DND-41 (cell line): Measurements from ENCODE around the gene PCDHGB6.
A peak's percentile ranks its signal among the peaks of the same experiment; 100 is the strongest.

ENCODE experiments used
- ATAC-seq: fragments of 200-7000 bp; cut with Tn5 transposase; 3 replicates; pipeline ENCODE4 v1.9.1; 2021; ENCODE audit warnings: low read depth; ENCODE audit not compliant: insufficient read depth
- DNase-seq: peaks from one replicate; pipeline ENCODE4 v3.0.0-alpha.2; 2020
- H2AFZ ChIP-seq: 2 replicates; pipeline ENCODE4 v1.6.0; 2012; ENCODE audit warnings: low read depth, low read length
- H3K27ac ChIP-seq: 2 replicates; pipeline ENCODE4 v1.5.1; 2012; ENCODE audit warnings: low read length, inconsistent platforms
- H3K27me3 ChIP-seq: fragments of 200-600 bp; sonication (generic); 2 replicates; pipeline ENCODE4 v1.6.0; 2012; ENCODE audit warnings: low read length, mild to moderate bottlenecking, inconsistent platforms; ENCODE audit not compliant: insufficient read depth, poor library complexity
- H3K36me3 ChIP-seq: 2 replicates; pipeline ENCODE4 v1.5.1; 2012; ENCODE audit warnings: low read length, inconsistent platforms; ENCODE audit not compliant: insufficient read depth
- H3K4me1 ChIP-seq: 2 replicates; pipeline ENCODE4 v1.5.1; 2012; ENCODE audit warnings: mild to moderate bottlenecking, low read length; ENCODE audit not compliant: insufficient read depth
- H3K4me2 ChIP-seq: 2 replicates; pipeline ENCODE4 v1.6.0; 2012; ENCODE audit warnings: mild to moderate bottlenecking, moderate library complexity, low read length, inconsistent platforms; ENCODE audit not compliant: insufficient read depth
- H3K4me3 ChIP-seq, 2 experiments: fragments of 200-600 bp in 1 of 2; shearing (Covaris generic) in 1 of 2; 2 replicates each; pipeline ENCODE4 v1.5.1; 2012 to 2016; ENCODE audit warnings: inconsistent platforms in 2 of 2, low read length in 2 of 2, mild to moderate bottlenecking in 2 of 2, low read depth in 1 of 2, moderate library complexity in 1 of 2
- H3K79me2 ChIP-seq: 2 replicates; pipeline ENCODE4 v1.6.0; 2012; ENCODE audit warnings: low read length, inconsistent platforms; ENCODE audit not compliant: insufficient read depth
- H3K9ac ChIP-seq: 2 replicates; pipeline ENCODE4 v1.6.0; 2012; ENCODE audit warnings: low read depth, mild to moderate bottlenecking, inconsistent platforms, low read length, moderate library complexity
- H3K9me3 ChIP-seq: 2 replicates; pipeline ENCODE4 v1.5.1; 2012; ENCODE audit warnings: low read length, moderate library complexity, mild to moderate bottlenecking, inconsistent platforms; ENCODE audit not compliant: insufficient read depth, severe bottlenecking
- H4K20me1 ChIP-seq: 2 replicates; pipeline ENCODE4 v1.6.0; 2012; ENCODE audit warnings: low read length; ENCODE audit not compliant: insufficient read depth
- EZH2 ChIP-seq: IDR thresholded peaks from 3 replicates; pipeline ENCODE4 v1.6.1; 2012; ENCODE audit warnings: borderline replicate concordance, low read depth, mild to moderate bottlenecking, moderate library complexity, low read length, inconsistent platforms; ENCODE audit not compliant: severe bottlenecking
- TF ChIP-seq, protein P1 (sequence below): IDR thresholded peaks from 2 replicates; pipeline ENCODE4 v1.5.1; 2012; ENCODE audit warnings: borderline replicate concordance, low read length, moderate library complexity, mild to moderate bottlenecking; ENCODE audit not compliant: poor library complexity, severe bottlenecking; ENCODE audit errors: extremely low read depth

Gene PCDHGB6

DNA sequence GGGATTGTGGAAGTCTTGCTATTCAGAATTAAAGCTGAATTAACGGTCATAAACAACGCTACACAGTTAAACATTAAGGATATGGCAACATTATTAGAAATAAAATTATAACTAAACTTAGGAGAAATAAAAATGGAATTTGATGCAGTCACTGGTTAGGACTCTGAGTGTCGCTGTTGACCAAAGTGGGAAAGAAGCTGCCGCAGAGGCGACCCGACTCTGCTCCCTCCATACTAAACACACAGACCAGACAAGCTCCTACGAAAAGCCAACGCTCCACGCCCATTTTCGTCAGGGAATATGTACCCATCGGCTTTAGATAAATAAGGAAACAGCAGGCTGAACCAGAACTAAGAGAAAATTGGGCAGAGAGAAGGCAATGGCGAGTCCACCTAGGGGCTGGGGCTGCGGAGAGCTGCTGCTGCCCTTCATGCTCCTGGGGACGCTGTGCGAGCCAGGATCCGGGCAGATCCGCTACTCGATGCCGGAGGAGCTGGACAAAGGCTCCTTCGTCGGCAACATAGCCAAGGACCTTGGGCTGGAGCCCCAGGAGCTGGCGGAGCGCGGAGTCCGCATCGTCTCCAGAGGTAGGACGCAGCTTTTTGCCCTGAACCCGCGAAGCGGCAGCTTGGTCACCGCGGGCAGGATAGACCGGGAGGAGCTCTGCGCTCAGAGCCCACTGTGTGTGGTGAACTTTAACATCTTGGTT lies 43.7 kb upstream of the PCDHGB6 start, which contains the start of gene PCDHGA5:
TSS of gene PCDHGA5 (plus strand) at position 211 of the 709 bp plus-strand sequence. CDS start at position 380, 169 bp downstream.
- Histone ChIP-seq H3K9ac (no peak within 1 kb of the TSS), H3K4me2 (no peak within 1 kb of the TSS), H3K79me2 (no peaks in the 10 kb centered on the region), H3K27ac (no peak within 1 kb of the TSS), H3K4me1 (peaks cover 3% of the 10 kb centered on the region; the same call in 1 of the 2 replicates), H2AFZ (no peak within 1 kb of the TSS), H3K4me3 (no peak within 1 kb of the TSS), H3K27me3 (no peaks in the 10 kb centered on the region), H4K20me1 (no peaks in the 10 kb centered on the region), H3K9me3 (no peaks in the 10 kb centered on the region), H3K36me3 (no peaks in the 10 kb centered on the region)
- DNase-seq (no peak), ATAC-seq (no peak)
- no peak for TF ChIP-seq EZH2
- TF ChIP-seq, protein P1, sequence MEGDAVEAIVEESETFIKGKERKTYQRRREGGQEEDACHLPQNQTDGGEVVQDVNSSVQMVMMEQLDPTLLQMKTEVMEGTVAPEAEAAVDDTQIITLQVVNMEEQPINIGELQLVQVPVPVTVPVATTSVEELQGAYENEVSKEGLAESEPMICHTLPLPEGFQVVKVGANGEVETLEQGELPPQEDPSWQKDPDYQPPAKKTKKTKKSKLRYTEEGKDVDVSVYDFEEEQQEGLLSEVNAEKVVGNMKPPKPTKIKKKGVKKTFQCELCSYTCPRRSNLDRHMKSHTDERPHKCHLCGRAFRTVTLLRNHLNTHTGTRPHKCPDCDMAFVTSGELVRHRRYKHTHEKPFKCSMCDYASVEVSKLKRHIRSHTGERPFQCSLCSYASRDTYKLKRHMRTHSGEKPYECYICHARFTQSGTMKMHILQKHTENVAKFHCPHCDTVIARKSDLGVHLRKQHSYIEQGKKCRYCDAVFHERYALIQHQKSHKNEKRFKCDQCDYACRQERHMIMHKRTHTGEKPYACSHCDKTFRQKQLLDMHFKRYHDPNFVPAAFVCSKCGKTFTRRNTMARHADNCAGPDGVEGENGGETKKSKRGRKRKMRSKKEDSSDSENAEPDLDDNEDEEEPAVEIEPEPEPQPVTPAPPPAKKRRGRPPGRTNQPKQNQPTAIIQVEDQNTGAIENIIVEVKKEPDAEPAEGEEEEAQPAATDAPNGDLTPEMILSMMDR = peak; percentile 8

DNA sequence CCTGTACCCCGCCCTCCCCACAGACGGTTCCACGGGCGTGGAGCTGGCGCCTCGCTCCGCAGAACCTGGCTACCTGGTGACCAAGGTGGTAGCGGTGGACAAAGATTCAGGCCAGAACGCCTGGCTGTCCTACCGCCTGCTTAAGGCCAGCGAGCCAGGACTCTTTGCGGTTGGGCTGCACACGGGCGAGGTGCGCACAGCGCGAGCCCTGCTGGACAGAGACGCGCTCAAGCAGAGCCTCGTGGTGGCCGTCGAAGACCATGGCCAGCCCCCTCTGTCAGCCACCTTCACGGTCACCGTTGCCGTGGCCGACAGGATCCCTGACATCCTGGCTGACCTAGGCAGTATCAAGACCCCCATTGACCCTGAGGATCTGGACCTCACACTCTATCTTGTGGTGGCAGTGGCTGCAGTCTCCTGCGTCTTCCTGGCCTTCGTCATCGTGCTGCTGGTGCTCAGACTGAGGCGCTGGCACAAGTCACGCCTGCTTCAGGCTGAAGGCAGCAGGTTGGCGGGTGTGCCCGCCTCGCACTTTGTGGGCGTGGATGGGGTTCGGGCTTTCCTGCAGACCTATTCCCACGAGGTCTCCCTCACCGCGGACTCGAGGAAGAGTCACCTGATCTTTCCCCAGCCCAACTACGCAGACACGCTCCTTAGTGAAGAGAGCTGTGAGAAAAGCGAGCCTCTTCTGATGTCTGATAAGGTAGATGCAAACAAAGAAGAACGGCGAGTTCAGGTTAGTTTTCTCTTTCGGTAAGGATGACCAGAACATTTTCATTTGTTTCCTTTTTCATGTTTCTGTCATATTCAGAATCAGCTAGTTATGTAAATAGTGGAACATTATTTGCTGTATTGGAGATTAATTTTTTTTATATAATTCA lies 41.6 kb upstream of the PCDHGB6 start:
- Histone ChIP-seq H4K20me1 (no peaks in the 10 kb centered on the region), H3K9me3 (no peaks in the 10 kb centered on the region), H3K4me1 (no peaks in the 10 kb centered on the region), H3K27ac (no peak overlapping the region), H2AFZ (no peak overlapping the region), H3K27me3 (peaks cover 4% of the 10 kb centered on the region), H3K9ac (no peak overlapping the region), H3K4me3 (no peak overlapping the region), H3K4me2 (no peak overlapping the region), H3K36me3 (no peaks in the 10 kb centered on the region), H3K79me2 (no peaks in the 10 kb centered on the region)
- DNase-seq (no peak), ATAC-seq (no peak)
- TF ChIP-seq EZH2 = no peak
- TF ChIP-seq, protein P1 = no peak

DNA sequence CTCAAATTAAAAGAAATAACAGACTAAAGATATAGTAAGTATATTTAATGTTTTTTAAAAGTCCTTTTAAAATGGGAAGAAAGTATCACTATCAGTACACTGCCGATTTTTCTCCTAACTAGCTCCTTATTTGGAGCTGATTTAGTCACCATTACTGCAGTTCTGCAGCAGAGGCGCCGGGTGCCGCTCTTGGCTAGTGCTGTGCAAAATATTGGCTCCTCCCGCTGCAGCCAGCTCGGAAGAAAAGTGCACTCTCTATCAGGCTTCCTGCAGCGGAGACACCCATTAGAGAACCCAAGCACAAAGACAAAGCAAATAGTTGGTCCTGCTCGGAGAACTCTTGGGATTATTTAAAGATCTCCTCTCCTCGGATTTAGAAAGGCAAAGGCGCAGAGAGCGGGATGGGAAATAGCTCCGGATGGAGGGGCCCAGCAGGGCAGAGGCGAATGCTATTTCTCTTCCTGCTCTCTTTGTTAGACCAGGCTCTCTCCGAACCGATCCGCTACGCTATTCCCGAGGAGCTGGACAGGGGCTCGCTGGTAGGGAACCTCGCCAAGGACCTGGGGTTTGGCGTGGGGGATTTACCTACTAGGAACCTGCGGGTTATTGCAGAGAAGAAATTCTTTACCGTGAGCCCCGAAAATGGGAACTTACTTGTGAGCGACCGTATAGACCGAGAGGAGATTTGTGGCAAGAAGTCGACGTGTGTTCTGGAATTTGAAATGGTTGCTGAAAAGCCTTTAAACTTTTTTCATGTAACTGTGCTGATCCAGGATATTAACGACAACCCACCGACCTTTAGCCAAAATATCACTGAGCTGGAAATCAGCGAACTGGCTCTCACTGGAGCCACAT lies 37.6 kb upstream of the PCDHGB6 start, which contains the start of gene PCDHGB3:
TSS of gene PCDHGB3 (plus strand) at position 249 of the 855 bp plus-strand sequence. CDS start at position 402, 153 bp downstream.
- Histone ChIP-seq H2AFZ (no peak within 1 kb of the TSS), H3K4me1 (no peaks in the 10 kb centered on the region), H3K4me2 (no peak within 1 kb of the TSS), H3K9me3 (no peaks in the 10 kb centered on the region), H4K20me1 (no peaks in the 10 kb centered on the region), H3K9ac (no peak within 1 kb of the TSS), H3K79me2 (no peaks in the 10 kb centered on the region), H3K27me3 (peaks cover 4% of the 10 kb centered on the region), H3K4me3 (no peak within 1 kb of the TSS), H3K27ac (no peak within 1 kb of the TSS), H3K36me3 (no peaks in the 10 kb centered on the region)
- ATAC-seq (no peak), DNase-seq (no peak)
- TF ChIP-seq, protein P1 = no peak
- TF ChIP-seq EZH2 = no peak
